Body of pancreas (tissue), 4 donors: ENCODE results near the gene CTNS. TPM values are rescaled to one million over a fixed set of nuclear protein-coding genes. Genes with fewer than 3 reads are reported as not detected.
"Not testable (repeated sequence)": the region's sequence is repeated elsewhere in the genome, so short reads cannot be mapped to it uniquely, and the experiment has no call there.

ENCODE experiments used
- ATAC-seq: fragments of 150-250 bp; one replicate; pipeline ENCODE4 v1.9.1; 2016
- DNase-seq, 4 donors: peaks; one replicate each; pipeline ENCODE4 v3.0.0-alpha.2; 2019
- H3K27ac ChIP-seq, 4 donors: fragments of 200-600 bp; sonication (generic); 1 replicate in 3 of 4; 2 replicates in 1 of 4; pipeline versions ENCODE4 v1.5.1 to v1.6.1; 2016 to 2019; ENCODE audit warnings: mild to moderate bottlenecking in 1 of 4, mixed read lengths in 1 of 4, moderate library complexity in 1 of 4
- H3K27me3 ChIP-seq, 2 donors: fragments of 200-600 bp; sonication (generic); one replicate each; pipeline ENCODE4 v1.6.0; 2016; ENCODE audit warnings: mild to moderate bottlenecking in 1 of 2
- H3K36me3 ChIP-seq, 2 donors: fragments of 200-600 bp; sonication (generic); replicated peaks in 1 of 2; 2 replicates each; pipeline ENCODE4 v1.5.1; 2016; ENCODE audit warnings: low read depth in 2 of 2; ENCODE audit not compliant: insufficient read depth in 1 of 2
- H3K4me1 ChIP-seq: fragments of 200-600 bp; sonication (generic); one replicate; pipeline ENCODE4 v1.6.0; 2016
- H3K4me3 ChIP-seq, 2 donors: fragments of 200-600 bp; sonication (generic); 1 replicate in 1 of 2; 2 replicates in 1 of 2; pipeline ENCODE4 v1.5.1; 2016 to 2019
- H3K9me3 ChIP-seq, 3 donors: fragments of 200-600 bp; sonication (generic); 1 replicate in 2 of 3; 2 replicates in 1 of 3; pipeline ENCODE4 v1.5.1; 2016
- POLR2A ChIP-seq, 3 donors: fragments of 450-650 bp; IDR thresholded peaks; one replicate each; pipeline ENCODE4 v1.6.1; 2016; ENCODE audit warnings: antibody characterized with exemption in 3 of 3, mild to moderate bottlenecking in 2 of 3
- WGBS, 2 donors: methylation state at CpG; one replicate each; pipeline ENCODE4 v1.1.5; 2017; 5-methylcytosine and 5-hydroxymethylcytosine counted together
- intact Hi-C: fragments of 100-400 bp; cut with DNase I; formaldehyde crosslinking; loops from one replicate; pipeline ENCODE4 v1.15.1; 2023
- total RNA-seq, 2 donors: library from RNA; depleted of rRNA; stranded (reverse); fragments of >200 nt; gene quantifications; one replicate each; pipeline ENCODE4 v1.1.0, GENCODE V29; 2016
- TF ChIP-seq, protein P1 (sequence below), 7 experiments: fragments of 450-650 bp in 4 of 7; fragments of 200-600 bp in 3 of 7; sonication (generic) in 3 of 7; IDR thresholded peaks; one replicate each; pipeline ENCODE4 v1.5.1; 2016 to 2019; ENCODE audit warnings: antibody characterized with exemption in 7 of 7

Gene CTNS
- total RNA-seq, 2 donors from 2014 or later: 15.8 to 29.3 TPM

DNA sequence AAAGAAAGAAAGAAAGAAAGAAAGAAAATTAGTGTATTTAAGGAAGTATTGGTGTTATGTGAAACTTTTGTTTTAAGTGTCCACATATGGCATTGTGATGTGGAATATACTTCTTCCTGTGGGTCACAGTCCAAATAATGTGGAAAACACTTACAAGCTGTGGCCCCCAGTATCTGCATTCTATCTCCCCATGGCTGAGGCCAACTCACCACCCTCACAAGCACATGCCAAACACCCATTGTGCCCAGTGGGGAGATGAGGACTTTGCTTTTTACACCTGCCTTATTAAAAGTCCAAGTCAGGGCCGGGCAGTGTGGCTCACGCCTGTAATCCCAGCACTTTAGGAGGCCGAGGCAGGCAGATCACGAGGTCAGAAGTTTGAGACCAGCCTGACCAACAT, 63.4 kb downstream of the CTNS start:
- no peak overlapping the region for H3K27ac ChIP-seq

DNA sequence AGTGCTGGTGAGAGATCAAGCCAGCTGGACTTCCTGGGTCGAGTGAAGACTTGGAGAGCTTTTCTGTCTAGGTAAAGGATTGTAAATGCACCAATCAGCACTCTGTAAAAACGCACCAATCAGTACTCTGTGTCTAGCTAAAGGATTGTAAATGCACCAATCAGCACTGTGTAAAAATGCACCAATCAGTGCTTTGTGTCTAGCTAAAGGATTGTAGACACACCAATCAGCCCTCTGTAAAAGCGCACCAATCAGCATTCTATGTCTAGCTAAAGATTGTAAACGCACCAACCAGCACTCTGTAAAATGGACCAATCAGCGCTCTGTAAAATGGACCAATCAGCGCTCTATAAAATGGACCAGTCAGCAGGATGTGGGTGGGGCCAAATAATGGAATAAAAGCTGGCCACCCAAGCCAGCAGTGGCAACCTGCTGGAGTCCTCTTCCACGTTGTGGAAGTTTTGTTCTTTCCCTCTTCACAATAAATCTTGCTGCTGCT, 65.5 kb downstream of the CTNS start:
- intact Hi-C loops, DNase-seq, ATAC-seq, H3K9me3 ChIP-seq, H3K4me3 ChIP-seq, H3K27me3 ChIP-seq, H3K36me3 ChIP-seq, H3K4me1 ChIP-seq, H3K27ac ChIP-seq: not testable (repeated sequence)
- WGBS, 2 donors: 69 to 88% methylated on average over 7 of the region's 7 CpGs

More for the DNA sequence above, 63.4 kb downstream of the CTNS start:
- Histone ChIP-seq H3K27me3 (no peaks in the 10 kb centered on the region), H3K4me3 (no peak overlapping the region), H3K36me3 (no peaks in the 10 kb centered on the region), H3K9me3 (no peaks in the 10 kb centered on the region), H3K4me1 (peaks cover 13% of the 10 kb centered on the region)
- intact Hi-C loops: no loop called here
- DNase-seq (no peak), ATAC-seq (no peak)
- no peak for TF ChIP-seq POLR2A (IDR thresholded peaks at IDR 0.05)
- TF ChIP-seq, protein P1, sequence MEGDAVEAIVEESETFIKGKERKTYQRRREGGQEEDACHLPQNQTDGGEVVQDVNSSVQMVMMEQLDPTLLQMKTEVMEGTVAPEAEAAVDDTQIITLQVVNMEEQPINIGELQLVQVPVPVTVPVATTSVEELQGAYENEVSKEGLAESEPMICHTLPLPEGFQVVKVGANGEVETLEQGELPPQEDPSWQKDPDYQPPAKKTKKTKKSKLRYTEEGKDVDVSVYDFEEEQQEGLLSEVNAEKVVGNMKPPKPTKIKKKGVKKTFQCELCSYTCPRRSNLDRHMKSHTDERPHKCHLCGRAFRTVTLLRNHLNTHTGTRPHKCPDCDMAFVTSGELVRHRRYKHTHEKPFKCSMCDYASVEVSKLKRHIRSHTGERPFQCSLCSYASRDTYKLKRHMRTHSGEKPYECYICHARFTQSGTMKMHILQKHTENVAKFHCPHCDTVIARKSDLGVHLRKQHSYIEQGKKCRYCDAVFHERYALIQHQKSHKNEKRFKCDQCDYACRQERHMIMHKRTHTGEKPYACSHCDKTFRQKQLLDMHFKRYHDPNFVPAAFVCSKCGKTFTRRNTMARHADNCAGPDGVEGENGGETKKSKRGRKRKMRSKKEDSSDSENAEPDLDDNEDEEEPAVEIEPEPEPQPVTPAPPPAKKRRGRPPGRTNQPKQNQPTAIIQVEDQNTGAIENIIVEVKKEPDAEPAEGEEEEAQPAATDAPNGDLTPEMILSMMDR (IDR thresholded peaks at IDR 0.05): no peak
- 60 to 81% methylated on average over 1 to 4 of the region's 4 CpGs for WGBS, 2 donors

DNA sequence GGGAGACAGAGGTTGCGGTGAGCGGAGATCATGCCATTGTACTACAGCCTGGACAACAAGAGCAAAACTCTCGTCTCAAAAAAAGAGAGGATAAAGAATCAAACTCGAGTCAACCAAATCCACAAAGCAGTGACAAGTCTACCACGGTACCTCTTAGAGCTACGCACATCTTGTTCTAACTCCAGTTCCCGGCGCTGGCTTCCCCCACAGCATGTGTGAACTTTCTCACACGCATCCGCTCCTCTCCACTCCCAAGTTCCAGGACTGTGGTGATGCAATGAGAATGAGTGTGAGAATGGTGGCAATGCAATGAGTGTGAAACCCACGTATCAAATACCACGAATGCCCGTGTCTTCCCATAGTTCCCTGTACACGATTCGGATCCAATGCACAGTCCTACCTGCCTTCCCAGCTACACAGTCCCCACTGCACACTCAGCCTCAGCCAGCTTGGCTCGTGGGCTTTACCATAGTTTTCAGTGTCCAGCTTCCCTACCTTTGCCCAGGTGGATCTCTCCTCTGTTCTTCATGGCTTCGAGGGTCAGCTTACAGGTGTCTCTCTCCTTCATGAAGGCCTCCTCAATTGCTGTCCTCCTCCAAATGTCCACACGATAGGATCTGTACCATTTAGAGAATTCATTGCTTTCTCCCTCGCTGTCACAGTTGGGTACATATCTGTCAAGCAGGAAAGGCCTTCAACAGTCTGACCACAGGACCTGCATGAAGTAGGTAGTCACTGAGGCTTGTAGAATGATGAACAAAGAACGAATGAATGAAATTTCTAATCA, 68.6 kb downstream of the CTNS start:
- Histone ChIP-seq H3K36me3 (no peaks in the 10 kb centered on the region), H3K27ac (no peak overlapping the region), H3K4me1 (no peaks in the 10 kb centered on the region), H3K27me3 (no peaks in the 10 kb centered on the region), H3K4me3 (no peak overlapping the region), H3K9me3 (no peaks in the 10 kb centered on the region)
- no peak for ATAC-seq
- no peak for DNase-seq
- TF ChIP-seq, protein P1 (IDR thresholded peaks at IDR 0.05): no peak
- TF ChIP-seq POLR2A (IDR thresholded peaks at IDR 0.05): no peak
- 68 to 69% methylated on average over 20 of the region's 20 CpGs for WGBS, 2 donors
- intact Hi-C loops: no loop called here

DNA sequence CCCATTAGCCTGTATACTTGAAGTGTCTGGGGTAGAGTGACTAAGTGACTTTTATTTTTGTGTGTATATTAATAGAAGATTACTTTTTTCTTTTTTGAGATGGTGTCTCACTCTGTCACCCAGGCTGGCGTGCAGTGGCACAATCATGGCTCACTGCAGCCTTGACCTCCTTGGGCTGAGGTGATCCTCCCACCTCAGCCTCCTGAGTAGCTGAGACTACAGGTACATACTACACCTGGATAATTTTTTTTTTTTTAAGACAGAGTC, 69.1 kb downstream of the CTNS start:
- WGBS, 2 donors: 90 to 93% methylated on average over 1 of the region's 1 CpG
- H3K36me3 ChIP-seq, H3K4me3 ChIP-seq, H3K27me3 ChIP-seq, ATAC-seq, DNase-seq, H3K9me3 ChIP-seq, intact Hi-C loops, H3K4me1 ChIP-seq, H3K27ac ChIP-seq: not testable (repeated sequence)

DNA sequence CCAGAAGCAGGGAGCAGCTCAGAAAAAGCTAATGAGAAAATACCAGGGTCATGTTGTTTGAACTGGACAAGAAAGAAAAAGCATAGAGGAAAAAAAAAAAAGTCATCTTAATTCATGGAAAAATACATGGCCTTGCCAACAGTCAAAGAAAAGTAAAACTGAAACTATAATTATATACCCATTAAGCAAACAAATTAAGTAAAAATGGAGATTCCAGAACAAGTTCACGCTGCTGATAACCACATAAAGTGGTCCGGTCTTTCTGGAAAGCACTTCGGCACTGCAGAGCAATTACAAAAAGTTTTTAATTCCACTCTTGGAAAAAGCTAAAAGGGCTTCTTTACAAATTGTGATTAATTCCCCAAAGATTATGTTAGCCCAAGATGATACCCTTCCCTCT, 71.8 kb downstream of the CTNS start:
- no peak for ATAC-seq
- TF ChIP-seq, protein P1 (IDR thresholded peaks at IDR 0.05): no peak
- no peak for TF ChIP-seq POLR2A (IDR thresholded peaks at IDR 0.05)
- DNase-seq: no peak
- Histone ChIP-seq H3K27me3 (no peaks in the 10 kb centered on the region), H3K4me3 (no peak overlapping the region), H3K36me3 (no peaks in the 10 kb centered on the region), H3K27ac (no peak overlapping the region), H3K9me3 (no peaks in the 10 kb centered on the region), H3K4me1 (no peaks in the 10 kb centered on the region)
- intact Hi-C loops: no loop called here
- 39 to 60% methylated on average over 3 of the region's 3 CpGs for WGBS, 2 donors

DNA sequence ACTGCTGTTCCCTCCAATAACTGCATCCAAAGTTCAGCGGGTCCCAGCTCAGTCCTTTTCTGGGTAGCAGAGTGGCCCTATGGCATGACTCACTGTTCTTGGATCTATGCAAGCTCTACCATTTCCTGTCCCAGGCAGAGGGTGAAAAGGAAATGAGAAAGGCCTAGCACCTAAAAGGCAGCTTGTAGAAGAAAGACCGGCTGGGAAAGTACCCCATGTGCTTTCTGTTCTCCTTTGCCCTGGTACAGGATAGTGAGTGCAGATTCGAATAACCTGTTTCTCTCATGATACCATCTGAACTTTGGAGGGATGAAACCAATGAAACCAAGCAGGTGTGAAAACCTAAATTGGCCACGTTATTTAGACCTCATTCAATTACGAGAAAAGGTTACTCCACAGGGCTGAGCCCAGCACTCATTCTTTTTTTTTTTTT, 74.4 kb downstream of the CTNS start:
- no peak overlapping the region for H3K4me3 ChIP-seq
- peak in 1 of 4 donors; percentile 40 for DNase-seq
- intact Hi-C loops: no loop called here
- no peaks in the 10 kb centered on the region for H3K27me3 ChIP-seq
- H3K27ac ChIP-seq: no peak overlapping the region
- no peaks in the 10 kb centered on the region for H3K4me1 ChIP-seq
- ATAC-seq: no peak
- H3K9me3 ChIP-seq: no peaks in the 10 kb centered on the region
- TF ChIP-seq, protein P1 (IDR thresholded peaks at IDR 0.05): no peak
- no peak for TF ChIP-seq POLR2A (IDR thresholded peaks at IDR 0.05)
- peaks cover 8 to 10% of the 10 kb centered on the region in 2 donors for H3K36me3 ChIP-seq
- WGBS, 2 donors: 53 to 70% methylated on average over 5 of the region's 5 CpGs
